GM23338 (cell line): ENCODE results near the gene INPP5A.

ENCODE experiments used
- CREB1 ChIP-seq: fragments of 250-450 bp; sonication (Bioruptor Pico); IDR thresholded peaks from 2 replicates; pipeline ENCODE4 v1.5.0; 2020; ENCODE audit warnings: low read depth, mild to moderate bottlenecking, moderate library complexity
- ETS1 ChIP-seq: IDR thresholded peaks from 2 replicates; pipeline ENCODE4 v1.6.1; 2016; ENCODE audit warnings: antibody characterized with exemption
- EZH2 ChIP-seq: fragments of 200-600 bp; sonication (generic); IDR thresholded peaks from one replicate; pipeline ENCODE4 v1.8.0; 2017; ENCODE audit warnings: antibody characterized with exemption, mild to moderate bottlenecking, low read depth; ENCODE audit not compliant: unreplicated experiment
- EZH2phosphoT487 ChIP-seq: fragments of 200-600 bp; sonication (generic); IDR thresholded peaks from one replicate; pipeline ENCODE4 v1.8.1; 2018; ENCODE audit warnings: antibody characterized with exemption; ENCODE audit not compliant: unreplicated experiment
- JUNB ChIP-seq: IDR thresholded peaks from one replicate; pipeline ENCODE4 v1.6.1; 2016; ENCODE audit warnings: antibody characterized with exemption; ENCODE audit not compliant: unreplicated experiment
- POLR2AphosphoS5 ChIP-seq: IDR thresholded peaks from 2 replicates; pipeline ENCODE4 v1.6.1; 2016; ENCODE audit warnings: antibody characterized with exemption, low read depth
- STAT1 ChIP-seq: IDR thresholded peaks from one replicate; pipeline ENCODE4 v1.6.1; 2016; ENCODE audit warnings: antibody characterized with exemption; ENCODE audit not compliant: unreplicated experiment
- ZNF114 ChIP-seq: fragments of 250-450 bp; sonication (Bioruptor Pico); IDR thresholded peaks from 2 replicates; pipeline ENCODE4 v1.5.0; 2020; ENCODE audit warnings: mild to moderate bottlenecking, moderate library complexity
- ZNF331 ChIP-seq: fragments of 250-450 bp; sonication (Bioruptor Pico); IDR thresholded peaks from 2 replicates; pipeline ENCODE4 v1.5.0; 2020; ENCODE audit warnings: low read depth, mild to moderate bottlenecking, moderate library complexity
- TF ChIP-seq, protein P1 (sequence below), 2 experiments: fragments of 200-600 bp in 1 of 2; sonication (generic) in 1 of 2; conservative IDR thresholded peaks; 2 replicates each; pipeline versions ENCODE4 v1.5.1 to v1.6.1; 2016 to 2017; ENCODE audit warnings: antibody characterized with exemption in 2 of 2, low read depth in 2 of 2, mild to moderate bottlenecking in 2 of 2, moderate library complexity in 1 of 2
- TF ChIP-seq, protein P2 (sequence below): IDR thresholded peaks from one replicate; pipeline ENCODE4 v1.6.1; 2018; ENCODE audit warnings: antibody characterized with exemption; ENCODE audit not compliant: unreplicated experiment

GRCh38 chr10:132508581-132509443, 28.8 kb upstream of the INPP5A start:
- TF ChIP-seq, protein P1, sequence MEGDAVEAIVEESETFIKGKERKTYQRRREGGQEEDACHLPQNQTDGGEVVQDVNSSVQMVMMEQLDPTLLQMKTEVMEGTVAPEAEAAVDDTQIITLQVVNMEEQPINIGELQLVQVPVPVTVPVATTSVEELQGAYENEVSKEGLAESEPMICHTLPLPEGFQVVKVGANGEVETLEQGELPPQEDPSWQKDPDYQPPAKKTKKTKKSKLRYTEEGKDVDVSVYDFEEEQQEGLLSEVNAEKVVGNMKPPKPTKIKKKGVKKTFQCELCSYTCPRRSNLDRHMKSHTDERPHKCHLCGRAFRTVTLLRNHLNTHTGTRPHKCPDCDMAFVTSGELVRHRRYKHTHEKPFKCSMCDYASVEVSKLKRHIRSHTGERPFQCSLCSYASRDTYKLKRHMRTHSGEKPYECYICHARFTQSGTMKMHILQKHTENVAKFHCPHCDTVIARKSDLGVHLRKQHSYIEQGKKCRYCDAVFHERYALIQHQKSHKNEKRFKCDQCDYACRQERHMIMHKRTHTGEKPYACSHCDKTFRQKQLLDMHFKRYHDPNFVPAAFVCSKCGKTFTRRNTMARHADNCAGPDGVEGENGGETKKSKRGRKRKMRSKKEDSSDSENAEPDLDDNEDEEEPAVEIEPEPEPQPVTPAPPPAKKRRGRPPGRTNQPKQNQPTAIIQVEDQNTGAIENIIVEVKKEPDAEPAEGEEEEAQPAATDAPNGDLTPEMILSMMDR (conservative IDR thresholded peaks at IDR 0.05; ENCODE audit: low read depth in 2 of 2) = peak in 1 of 2 experiments; percentile 24; a peak in 1 of 4 replicates
- TF ChIP-seq STAT1 (no peak), EZH2 (no peak), EZH2phosphoT487 (no peak), POLR2AphosphoS5 (no peak), ZNF114 (CRISPR knock-in tag) (no peak), ZNF331 (CRISPR knock-in tag) (no peak), ETS1 (no peak), JUNB (no peak), CREB1 (CRISPR knock-in tag) (no peak)
- TF ChIP-seq, protein P2, sequence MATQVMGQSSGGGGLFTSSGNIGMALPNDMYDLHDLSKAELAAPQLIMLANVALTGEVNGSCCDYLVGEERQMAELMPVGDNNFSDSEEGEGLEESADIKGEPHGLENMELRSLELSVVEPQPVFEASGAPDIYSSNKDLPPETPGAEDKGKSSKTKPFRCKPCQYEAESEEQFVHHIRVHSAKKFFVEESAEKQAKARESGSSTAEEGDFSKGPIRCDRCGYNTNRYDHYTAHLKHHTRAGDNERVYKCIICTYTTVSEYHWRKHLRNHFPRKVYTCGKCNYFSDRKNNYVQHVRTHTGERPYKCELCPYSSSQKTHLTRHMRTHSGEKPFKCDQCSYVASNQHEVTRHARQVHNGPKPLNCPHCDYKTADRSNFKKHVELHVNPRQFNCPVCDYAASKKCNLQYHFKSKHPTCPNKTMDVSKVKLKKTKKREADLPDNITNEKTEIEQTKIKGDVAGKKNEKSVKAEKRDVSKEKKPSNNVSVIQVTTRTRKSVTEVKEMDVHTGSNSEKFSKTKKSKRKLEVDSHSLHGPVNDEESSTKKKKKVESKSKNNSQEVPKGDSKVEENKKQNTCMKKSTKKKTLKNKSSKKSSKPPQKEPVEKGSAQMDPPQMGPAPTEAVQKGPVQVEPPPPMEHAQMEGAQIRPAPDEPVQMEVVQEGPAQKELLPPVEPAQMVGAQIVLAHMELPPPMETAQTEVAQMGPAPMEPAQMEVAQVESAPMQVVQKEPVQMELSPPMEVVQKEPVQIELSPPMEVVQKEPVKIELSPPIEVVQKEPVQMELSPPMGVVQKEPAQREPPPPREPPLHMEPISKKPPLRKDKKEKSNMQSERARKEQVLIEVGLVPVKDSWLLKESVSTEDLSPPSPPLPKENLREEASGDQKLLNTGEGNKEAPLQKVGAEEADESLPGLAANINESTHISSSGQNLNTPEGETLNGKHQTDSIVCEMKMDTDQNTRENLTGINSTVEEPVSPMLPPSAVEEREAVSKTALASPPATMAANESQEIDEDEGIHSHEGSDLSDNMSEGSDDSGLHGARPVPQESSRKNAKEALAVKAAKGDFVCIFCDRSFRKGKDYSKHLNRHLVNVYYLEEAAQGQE = no peak
